ENCODE measurements around the gene CDH22.

Gene CDH22

DNA sequence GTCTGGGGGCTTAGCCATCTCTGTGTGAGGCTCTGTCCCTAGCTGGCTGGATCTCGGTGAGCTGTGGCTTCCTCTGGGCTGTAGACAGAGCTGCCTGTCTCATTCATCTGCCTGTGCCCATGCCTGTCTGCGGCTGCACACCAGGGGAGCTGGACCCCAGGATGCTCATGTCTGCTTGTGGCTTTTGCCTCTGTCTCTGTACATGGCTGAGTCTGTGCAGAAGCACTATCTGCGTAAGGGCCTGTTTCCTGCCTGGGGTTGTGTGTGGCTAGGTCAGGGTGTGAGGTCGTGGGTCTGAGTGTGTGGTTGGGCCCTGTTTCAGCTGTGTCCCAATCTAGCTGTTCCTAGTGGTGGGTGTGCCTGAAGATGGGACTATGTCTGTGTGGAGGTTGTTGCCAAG, 68.2 kb downstream of the CDH22 start:
- DNase-seq (ENCODE audit: low read depth): no peak

DNA sequence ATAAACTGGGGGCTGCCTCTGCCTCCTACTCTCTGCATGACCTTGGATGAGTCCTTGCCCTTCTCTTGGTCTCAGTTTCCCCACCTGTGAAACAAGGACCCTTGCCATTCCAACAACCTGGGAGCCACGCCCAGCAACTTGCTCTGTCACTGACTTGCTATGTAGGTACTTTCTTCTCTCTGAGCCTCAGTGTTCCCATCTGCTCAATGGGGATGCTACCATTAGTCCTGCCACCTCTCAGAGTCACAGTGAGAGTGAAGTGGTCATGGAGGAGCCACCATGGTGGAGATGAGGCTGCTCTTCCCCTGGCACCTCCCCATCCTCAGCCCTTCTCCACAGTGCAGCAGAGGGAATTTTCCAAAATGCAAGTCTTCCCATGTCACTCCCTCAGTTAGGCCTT, 70.6 kb downstream of the CDH22 start:
- DNase-seq (ENCODE audit: low read depth): no peak

DNA sequence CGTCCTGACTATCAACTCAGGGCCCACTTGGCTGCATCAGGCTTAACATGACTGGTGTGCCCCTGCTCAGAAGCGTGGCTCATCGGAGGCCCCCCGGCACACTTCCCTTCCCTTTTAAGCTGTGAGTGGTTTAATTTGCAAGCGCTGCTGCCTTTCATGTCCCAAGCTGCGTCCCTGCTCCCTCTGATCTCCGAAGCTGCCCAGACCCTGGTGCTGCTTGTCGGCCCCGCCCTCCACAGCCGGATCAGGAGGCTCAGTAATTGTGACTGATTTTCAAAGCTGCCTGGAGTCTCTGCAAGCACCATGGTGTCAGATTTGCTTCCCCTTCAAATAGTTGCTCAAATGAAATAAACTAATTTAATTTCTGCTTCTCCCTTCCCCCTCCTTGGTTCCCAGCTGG, 71.1 kb downstream of the CDH22 start:
- no peak for DNase-seq (ENCODE audit: low read depth)

- DNase-seq (ENCODE audit: low read depth): no peak
These were observed 73.2 kb downstream of the CDH22 start for GRCh38 chr20:46235077-46235476.

DNA sequence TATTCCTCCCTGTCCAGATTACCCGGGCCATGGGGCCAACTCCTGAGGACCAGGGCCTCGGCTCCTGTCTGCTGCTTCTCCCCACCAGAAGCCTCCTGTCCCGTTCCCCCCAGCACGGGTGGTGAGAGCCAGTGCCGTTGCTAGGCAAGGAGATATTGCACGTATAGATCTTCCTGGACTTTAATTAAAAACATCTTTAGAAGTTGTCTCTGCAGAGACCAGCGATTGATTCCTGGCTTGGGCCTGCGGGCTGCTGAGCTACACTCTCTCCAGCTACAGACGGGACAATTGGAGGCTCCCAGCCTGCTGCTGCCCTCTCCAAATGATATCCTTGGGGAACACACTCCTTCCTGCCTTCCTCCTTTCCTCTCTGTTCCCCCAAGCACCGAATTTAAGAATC, 74.6 kb downstream of the CDH22 start:
- DNase-seq (ENCODE audit: low read depth): no peak

- no peak for DNase-seq (ENCODE audit: low read depth)
These were observed 75.8 kb downstream of the CDH22 start for GRCh38 chr20:46232539-46232938.

GRCh38 chr20:46230801-46231282, 77.5 kb downstream of the CDH22 start:
- no peak for DNase-seq (ENCODE audit: low read depth)

DNA sequence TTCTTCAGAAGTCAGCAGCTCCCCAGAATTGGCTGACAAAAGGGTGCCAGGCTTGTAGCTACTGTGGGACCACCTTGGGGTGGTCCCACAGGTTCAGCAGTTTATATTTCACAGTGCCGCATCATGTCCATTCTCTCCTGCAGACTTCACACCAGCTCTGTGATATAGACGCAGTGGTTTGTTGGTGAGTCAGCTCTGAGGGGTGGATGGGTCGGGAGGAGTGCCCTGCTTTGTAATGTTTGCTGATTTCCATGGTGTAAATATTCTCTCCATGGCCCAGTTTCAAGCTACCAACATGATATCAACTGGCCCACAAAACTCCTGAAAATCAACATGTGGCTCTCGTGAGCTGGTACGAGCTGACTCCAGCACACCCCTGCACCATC, 78.2 kb downstream of the CDH22 start:
- no peak for DNase-seq (ENCODE audit: low read depth)

GRCh38 chr20:46229478-46230105, 78.7 kb downstream of the CDH22 start:
- DNase-seq (ENCODE audit: low read depth): no peak

DNA sequence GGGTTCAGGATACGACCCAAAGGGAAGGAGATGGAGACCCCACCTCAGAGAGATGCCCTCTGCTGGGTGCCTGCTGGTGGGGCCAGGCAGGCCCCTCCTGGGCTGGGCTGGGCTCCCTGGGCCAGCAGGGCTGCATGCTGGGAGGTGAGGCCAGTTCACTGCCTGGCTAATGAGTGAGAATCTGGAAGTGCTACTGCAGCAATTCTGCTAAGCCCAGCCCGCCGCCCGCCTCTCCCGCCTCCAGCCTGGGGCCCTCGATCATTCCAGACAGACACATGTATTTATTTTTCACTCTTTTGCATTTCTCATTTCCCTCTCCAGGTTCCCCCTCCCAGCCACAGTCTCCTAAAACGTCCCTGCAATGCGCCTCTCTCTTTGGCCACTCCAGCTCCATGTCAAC, 79.6 kb downstream of the CDH22 start:
- DNase-seq (ENCODE audit: low read depth): no peak

GRCh38 chr20:46227272-46227767, 81.0 kb downstream of the CDH22 start:
- no peak for DNase-seq (ENCODE audit: low read depth)

DNA sequence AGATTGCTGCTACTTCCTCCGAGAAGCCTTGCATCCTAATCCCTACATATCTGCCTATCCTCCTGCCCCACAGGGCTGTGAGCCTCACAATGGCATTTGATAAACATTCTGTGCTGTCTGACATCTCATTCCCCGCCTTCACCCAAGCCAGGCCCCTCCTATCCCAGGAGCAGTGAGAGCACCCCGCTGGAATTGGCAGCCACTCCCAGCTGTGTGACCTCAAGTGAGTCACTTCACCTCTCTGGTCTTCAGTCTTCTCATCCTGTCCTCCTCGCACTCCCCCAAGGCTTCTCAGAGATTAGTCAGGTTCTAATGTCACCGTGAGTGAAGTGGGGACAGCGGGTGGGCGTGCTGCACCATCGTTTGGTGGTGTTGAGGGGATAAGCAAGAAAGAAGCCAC, 81.7 kb downstream of the CDH22 start:
- DNase-seq (ENCODE audit: low read depth): no peak

GRCh38 chr20:46222521-46223007, 85.7 kb downstream of the CDH22 start:
- no peak for DNase-seq (ENCODE audit: low read depth)

- DNase-seq (ENCODE audit: low read depth): no peak
These were observed 87.0 kb downstream of the CDH22 start for GRCh38 chr20:46221256-46221833.

GRCh38 chr20:46220455-46221207, 87.7 kb downstream of the CDH22 start:
- DNase-seq (ENCODE audit: low read depth): no peak

DNA sequence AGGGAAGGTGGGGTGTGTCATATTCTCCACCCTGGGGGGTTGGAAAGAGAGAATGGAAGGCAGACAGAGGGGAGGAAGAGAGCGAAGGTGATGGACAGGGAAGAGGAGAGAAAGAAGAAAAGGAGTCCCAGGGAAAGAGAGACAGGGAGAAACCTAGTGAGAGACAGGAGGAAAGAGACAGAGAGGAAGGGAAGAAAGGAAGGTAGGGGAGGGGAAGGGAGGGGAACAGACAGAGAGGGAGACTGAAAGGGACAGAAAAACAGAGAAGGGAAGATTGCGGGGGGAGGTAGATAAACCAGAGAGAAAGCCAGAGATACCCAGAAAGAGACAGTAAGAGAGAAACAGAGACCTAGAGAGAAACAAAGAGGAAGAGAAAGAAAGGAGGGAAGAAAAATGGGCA, 88.4 kb downstream of the CDH22 start:
- no peak for DNase-seq (ENCODE audit: low read depth)

- no peak for DNase-seq (ENCODE audit: low read depth)
These were observed 89.1 kb downstream of the CDH22 start for GRCh38 chr20:46219190-46219589.

DNA sequence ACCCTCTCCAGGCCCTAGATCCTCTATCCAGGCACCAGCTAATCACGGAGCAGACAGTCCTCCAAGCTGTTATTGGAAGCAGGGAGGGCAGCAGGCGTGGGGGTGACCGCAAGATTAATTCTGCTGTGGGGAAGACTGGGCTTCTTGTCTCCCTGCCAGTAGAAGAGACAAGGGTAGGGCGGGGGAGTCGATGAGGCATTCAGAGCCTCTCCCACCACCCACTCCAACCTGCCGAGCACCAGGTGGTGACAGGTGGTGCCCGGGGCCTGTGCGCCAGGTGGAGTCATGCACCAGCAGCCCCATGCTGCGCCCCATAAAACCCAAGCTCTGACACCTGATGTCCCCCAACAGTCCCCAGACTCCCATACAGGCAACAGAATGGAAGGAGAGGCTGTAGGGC, 89.6 kb downstream of the CDH22 start:
- no peak for DNase-seq (ENCODE audit: low read depth)

- no peak for DNase-seq (ENCODE audit: low read depth)
These were observed 90.7 kb downstream of the CDH22 start for GRCh38 chr20:46217583-46217982.

DNA sequence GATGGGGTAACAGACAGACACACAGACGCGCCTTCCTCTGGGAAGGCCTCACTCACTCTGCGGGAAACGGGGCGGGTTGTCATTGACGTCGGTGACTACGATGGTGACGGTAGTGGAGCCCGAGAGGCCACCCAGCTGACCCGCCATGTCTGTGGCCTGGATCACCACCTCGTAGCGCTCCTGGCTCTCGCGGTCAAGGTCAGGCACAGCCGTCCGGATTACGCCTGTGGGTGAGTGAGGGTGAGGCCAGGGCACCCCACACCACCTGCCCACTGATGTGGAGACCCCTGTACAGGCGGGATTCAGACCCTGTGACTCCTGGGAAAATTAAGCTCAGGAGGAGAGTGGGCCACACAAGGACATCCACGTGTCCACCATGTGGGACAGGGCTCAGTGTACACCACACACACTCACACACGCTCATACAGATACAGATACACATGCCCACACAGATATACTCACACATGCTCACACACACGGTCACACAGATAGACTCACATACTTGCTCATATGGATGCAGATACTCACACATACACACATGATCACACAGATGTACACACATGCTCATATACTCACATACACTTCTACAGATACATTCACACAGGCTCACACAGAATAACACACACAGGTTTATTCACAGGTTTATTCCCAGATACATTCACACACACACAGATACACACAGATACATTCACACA, 91.4 kb downstream of the CDH22 start:
- DNase-seq (ENCODE audit: low read depth): no peak

GRCh38 chr20:46215913-46216707, 92.2 kb downstream of the CDH22 start:
- DNase-seq (ENCODE audit: low read depth): no peak

Data from stimulated activated CD8-positive, alpha-beta memory T cell treated with anti-CD3 and anti-CD28 coated beads, Interleukin-4, amount 100 ng/mL, for 24 hours (primary cell).